Measurements from ENCODE around the gene CEP162.

- TF ChIP-seq, protein P1, sequence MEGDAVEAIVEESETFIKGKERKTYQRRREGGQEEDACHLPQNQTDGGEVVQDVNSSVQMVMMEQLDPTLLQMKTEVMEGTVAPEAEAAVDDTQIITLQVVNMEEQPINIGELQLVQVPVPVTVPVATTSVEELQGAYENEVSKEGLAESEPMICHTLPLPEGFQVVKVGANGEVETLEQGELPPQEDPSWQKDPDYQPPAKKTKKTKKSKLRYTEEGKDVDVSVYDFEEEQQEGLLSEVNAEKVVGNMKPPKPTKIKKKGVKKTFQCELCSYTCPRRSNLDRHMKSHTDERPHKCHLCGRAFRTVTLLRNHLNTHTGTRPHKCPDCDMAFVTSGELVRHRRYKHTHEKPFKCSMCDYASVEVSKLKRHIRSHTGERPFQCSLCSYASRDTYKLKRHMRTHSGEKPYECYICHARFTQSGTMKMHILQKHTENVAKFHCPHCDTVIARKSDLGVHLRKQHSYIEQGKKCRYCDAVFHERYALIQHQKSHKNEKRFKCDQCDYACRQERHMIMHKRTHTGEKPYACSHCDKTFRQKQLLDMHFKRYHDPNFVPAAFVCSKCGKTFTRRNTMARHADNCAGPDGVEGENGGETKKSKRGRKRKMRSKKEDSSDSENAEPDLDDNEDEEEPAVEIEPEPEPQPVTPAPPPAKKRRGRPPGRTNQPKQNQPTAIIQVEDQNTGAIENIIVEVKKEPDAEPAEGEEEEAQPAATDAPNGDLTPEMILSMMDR (IDR thresholded peaks at IDR 0.05): no peak
- no peak for TF ChIP-seq POLR2A (IDR thresholded peaks at IDR 0.05)
These were observed 90.4 kb downstream of the CEP162 start for GRCh38 chr6:84137051-84137375.

Measured in heart left ventricle (tissue), 13 donors.